HG02938 (cell line): ENCODE data around the gene ENTPD6.

Experiments used
- ATAC-seq: cut with Tn5 transposase; IDR thresholded peaks from one replicate; pipeline ENCODE4 v1.9.1; 2021; ENCODE audit warnings: mild to moderate bottlenecking, moderate library complexity; ENCODE audit not compliant: unreplicated experiment

Gene ENTPD6

DNA sequence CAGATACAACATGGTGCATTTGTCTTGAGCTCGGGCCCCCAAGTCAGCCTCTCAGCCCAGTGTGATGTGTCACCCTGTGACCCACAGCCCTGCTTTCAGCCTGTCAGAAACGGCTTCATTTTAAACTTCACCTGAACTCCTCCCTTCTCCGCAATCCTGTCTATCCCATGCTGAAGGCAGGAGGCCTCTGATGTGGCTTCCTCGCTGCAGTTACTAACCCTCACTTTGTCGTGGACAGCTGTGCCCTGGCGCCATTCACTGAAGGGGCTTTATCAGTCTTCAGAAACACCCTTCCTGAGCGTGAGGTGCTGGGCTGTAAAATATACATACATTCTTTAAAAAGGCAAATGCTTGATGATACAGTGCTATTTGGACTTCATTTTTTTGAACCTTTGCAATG, 7.9 kb upstream of the ENTPD6 start:
- ATAC-seq, result no peak

DNA sequence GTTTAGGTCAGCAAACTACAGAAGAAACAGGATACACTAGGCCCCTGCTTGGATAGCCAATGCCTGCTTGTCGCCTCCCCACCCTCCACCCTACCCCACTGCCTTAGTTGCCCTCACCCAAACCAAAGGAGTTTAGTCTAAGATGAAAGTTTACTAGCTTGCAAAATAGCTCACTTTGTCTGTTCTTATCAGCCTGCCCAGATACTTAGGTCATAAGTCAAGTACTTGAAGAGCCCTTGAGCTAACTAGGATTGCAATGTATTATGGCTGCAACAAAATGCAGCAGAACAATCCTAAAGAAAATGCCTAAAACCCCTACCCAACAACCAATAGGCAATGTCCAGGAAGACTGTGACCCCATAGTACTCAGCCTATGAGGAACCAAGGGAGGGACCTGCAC, 7.3 kb upstream of the ENTPD6 start:
- ATAC-seq, result no peak

DNA sequence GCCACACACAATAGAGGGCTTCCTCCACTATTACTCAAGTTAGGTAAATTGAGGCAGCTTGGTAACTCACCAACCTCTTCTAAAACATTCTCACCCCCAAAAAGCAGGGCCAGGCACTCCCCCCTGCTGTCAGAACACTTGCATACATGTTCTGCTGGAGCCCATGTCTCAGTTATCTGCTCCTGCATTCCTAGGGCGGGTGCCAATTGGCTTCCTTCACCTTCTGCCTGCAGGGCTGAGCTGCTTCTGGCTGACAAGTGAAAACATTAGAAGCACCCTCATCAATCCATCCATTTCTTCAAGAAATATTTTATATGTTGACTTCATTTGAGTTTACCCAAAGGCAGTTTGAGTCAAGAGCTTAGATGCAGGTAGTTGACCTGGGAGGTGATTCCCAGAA, 4.5 kb upstream of the ENTPD6 start:
- ATAC-seq, result no peak

DNA sequence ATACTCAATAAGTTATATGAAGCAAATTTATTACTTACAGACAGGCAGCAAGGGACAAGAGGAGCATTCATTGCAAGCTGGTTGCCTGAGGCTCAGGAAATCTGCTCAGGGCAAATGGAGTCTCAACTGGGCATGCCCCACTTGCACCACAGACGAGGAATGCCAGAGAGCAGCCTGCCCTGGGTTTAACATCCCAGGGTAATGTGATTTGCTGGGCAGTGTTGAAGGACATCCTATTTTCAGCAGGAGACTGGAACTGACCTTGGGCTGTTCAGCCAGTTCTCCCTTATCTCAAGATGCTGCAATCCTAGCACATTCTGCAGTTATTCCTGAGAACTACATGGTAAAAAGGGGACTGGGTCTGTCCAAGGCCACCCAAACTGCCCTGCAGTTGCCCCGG, 3.8 kb upstream of the ENTPD6 start:
- no peak for ATAC-seq

DNA sequence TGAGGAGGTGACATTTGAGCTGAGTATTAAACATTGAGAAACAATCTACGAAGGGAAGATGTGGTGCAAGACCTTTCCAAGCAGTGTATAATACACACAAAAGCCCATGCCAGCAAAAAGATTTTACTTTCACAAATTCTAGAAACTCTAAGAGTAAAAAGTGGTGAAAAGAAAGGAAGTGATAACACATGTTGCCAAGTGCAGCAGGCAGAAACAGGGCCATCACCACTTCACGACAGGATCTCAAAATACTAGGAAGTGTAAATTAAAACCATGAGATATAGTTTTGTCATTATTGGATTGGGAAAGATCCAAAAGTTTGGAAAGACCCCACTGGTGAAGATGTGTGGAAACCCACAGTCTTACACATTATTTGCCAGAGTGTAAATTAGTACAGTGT, 1.7 kb upstream of the ENTPD6 start:
- ATAC-seq, result no peak

DNA sequence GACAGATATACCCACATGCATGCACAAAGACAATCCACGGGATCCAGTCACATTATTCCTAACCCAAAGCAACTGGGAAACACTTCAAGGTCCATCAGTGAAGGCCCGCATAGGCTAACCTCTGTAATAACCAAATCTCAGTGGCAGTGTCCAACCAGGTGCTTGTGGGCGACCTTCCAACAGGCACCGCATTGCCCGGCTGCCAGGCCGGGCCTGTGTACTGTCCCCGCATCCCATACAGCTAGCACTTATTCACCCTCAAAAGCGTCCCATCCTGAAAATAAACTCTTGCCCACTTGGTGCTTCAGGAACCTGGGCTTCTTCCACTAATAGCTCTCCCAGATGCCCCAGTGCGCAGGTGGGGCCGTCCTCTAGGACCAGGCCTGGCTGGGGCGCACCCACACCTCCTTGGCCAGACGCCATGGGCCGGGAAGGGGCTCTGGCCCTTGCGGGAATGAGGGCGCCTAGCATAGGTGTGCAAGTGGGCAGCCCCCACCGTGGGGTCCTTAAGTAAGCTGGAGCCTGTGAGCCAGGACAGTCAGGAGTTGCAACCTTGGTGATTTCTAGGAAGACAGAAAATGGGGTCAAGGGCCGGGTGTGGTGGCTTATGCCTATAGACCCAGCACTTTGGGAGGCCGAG, 1.1 kb upstream of the ENTPD6 start:
- no peak for ATAC-seq

DNA sequence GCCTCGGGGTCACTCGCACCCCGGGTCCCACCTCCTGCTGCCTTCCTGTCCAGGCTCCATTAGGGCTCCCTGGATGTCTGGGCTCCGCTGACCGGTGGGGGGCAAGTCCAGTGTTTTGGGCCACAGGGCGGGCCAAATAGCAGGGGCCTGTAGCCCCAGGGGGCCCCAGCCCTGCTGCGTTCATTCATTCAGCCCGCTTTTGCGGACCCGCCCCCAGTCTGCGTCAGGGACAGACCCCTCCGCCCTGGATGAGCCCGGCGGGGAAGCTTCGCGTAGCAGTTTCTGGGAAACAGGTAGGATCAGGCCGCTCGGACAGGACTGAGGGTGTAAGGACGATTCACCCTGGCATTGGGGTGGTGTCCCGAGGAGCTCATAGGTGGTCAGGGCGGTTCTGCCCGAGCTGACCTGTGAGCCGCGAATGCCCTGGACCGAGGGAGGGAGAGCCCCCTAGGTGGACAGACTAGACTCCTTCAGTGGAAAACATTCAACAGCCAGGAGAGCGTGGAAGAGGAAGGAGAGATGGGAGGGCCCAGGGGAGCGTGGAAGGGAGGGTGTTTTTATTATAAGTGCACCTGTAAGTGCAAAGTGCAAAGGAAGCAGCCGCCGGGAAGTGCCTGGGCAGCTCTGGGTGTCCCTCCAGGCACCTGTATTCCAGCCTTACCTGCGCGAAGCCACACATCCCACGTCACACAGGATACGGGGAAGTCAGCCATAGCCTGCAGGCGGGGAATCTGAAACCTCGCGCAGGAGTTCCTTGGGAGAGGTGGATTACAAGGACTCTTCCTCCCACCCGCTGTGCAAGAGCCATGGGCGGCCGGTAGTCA, 662 bp downstream of the ENTPD6 start:
- peak; percentile 23 for ATAC-seq

DNA sequence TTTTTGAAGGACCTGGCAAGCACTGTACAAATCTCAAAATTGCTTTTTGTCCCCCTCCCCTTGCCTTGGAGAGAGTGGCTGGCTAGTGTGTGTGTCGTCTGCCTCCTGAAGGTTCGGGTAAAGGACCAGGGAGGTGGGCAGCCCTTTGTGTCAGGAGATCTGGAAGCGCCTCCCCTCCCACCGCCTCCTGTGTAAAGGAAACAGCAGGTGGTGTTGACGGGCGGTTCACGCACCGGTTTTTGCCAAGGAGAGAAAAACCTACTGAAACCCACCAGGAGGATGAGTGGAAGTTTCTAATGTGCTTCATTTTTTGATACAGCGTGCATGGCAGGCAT, 1.2 kb downstream of the ENTPD6 start:
- ATAC-seq, result no peak

DNA sequence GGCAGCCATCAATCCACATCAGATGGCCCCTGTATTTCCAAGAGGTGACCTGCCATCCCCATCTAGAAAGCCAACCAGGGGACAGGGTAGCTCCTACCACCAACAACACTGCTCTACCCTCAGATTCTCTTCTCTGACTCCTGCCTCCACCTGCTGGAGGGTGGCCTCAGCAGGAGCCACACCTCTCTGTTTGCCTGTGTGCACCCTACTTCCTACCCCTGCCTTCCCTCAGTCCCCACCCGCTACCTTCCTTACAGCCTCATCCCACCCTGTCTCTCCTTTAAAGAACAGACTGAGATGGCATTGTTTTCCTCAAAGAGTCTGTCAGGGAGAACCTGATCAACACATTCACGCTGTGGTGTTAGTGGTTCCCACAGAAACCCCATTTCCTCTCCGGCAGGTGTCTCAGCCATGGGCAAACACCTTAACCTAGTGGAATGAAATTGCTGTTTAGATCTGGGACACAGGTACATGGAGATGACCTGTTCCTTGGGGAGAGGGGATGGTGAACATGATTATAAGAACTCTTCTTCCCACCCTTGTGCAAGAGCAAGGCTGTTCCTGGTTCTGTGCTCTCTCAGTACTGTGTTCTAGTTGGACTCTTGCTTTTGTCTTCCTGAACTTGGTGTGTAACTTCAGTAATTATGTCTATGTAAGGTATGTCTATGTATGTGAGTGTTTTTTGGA, 1.8 kb downstream of the ENTPD6 start:
- no peak for ATAC-seq

DNA sequence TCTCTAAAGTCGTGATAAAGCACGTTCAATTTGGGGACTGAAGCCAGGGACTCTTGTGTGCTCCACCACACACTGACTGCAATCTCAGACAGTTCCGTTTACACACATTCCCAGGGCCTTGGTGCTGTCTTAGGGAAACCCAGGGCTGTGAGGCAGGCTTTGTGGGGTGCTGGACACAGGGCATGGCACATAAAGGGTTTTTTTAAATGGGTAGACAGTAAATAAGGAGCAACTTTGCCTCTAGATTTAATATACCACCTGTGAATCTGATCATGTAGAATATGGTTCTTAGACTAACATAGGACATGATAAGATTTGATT, 2.3 kb downstream of the ENTPD6 start:
- ATAC-seq, result no peak

DNA sequence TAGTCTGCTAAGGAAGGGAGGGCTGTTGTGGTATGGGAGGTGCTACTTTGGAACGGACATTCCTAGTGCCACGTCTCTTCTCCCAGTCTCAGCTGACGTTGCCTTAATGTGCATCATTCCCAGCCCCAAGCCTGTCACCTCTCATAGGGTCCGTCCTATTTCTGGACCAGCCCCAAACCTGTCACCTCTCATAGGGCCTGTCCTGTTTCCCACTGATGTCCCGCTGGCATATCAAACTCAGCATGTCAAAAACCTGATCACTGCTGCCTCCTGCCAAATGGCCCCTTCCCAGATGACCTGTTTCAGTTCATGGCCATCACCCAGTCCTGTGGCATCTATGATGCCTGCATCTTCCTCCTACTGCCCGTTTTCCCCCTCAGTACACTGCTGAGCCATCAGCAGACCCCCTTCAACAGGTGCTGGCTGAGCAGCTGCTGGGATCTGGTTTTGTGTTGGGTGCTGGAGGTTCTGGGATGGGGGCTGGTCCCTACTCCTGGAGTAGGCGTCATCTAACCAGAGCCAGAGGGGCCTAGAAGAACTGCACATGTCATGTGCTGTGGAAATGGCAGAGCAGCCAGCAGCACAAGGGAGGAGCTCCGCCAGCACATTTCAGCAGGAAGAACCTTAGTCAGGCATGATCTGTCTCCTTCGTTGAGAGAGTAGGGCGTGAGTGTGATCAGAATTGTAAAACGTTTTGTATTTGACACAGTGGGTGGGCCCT, 3.3 kb downstream of the ENTPD6 start:
- ATAC-seq, result no peak

DNA sequence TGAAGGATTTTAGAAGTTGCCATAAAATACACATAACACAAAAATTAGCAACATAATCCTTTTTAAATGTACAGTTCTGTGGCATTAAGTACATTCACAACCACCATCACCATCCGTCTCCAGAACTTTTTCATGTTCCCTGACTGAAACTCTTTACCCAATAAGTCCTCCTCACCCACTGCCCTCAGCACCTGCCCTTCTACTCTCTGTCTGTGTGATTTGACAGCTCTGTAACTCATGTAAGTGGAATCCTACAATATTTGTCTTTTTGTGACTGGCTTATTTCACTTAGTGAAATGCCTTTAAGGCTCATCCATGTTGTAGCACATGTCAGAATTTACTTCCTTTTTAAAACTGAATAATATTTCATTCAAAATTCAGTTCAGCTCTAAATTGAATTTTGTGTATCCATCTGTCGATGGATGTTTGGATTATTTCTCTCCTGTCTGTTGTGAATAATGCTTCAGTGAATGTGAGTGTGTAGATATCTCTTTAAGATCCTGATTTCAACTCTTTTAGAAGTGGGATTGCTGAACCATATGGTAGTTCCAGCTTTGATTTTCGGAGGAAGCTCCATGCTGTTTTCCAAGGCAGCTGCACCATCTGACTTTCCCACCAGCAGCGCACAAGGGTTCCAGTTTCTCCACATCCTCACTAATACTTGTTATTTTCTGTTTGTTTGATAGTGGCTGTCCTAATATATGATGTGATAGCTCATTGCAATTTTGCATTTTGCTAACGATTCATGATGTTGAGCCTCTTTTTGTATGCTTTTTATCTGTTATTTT, 4.2 kb downstream of the ENTPD6 start:
- ATAC-seq, result no peak

DNA sequence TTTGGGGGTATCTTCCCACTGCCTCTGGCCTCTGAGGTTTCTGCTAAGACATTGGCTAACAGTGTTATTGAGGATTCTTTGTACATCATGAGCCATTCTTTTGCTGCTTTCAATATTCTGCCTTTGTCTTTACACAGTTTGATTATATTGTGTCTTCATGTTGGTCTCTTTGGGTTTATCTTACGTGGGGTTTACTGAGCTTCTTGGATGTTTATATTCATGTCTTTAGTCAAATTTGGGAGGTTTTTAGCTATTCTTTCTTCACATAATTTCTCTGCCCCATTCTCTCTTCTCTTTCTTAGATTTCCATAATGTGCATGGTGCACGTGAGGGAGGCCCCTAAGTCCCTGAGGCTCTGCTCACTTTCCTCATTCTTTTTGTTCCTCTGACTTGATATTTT, 7.6 kb downstream of the ENTPD6 start:
- no peak for ATAC-seq

DNA sequence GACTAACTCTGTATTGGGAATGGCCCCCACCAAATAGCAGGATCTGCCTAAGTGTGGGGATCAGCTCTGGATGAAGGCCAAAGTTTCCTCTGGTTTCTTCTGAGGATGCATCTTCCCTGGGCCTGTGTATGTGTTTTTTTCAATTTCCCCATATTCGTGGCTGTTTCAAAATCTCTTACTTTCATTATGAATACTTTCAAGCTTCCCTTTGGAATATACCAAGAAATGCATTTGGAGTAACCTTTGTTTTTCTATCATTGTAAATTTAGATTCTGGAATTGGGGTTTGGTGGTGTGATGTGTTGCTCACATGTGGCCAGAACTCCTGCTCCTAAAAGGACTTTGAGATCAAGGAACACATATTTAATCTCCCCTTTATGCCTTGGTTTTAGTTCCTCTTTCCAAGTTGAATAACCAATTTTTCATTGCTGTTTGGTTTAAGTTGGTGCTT, 8.4 kb downstream of the ENTPD6 start:
- no peak for ATAC-seq

DNA sequence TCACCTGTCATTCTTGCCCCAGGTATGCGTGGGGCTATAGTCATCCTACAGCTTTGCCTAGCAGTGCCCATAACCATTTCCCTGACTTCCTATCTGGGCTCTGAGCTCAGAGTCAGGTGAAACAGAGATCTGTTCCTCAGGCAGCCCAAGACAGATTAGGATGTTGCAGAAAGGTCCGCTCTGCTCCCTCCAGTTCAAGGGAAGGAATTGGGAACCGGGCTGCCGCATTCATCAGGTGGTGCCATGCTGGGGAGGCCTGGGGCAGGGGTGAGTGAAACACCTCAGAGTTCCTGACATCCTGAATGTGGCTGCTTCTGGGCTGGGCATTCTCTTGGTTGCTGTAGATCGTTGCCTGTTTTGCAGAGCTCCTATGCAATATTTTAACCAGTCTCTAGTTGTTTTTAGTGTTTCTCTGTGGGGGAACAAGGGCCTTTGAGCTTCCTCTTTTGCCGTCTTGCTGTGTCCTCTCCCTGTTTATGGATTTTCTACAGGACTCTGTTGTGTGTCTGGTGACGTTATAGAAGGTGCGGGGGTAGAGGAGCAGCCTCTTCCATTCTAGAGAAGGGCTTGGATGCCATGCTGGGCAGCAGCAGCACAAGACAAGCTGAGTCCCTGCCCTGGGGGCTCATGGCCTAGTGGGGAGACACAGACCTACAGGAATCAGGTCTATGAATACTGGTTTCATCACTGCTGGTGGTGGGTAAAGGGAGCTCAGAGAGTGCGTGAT, 9.2 kb downstream of the ENTPD6 start:
- ATAC-seq, result no peak

DNA sequence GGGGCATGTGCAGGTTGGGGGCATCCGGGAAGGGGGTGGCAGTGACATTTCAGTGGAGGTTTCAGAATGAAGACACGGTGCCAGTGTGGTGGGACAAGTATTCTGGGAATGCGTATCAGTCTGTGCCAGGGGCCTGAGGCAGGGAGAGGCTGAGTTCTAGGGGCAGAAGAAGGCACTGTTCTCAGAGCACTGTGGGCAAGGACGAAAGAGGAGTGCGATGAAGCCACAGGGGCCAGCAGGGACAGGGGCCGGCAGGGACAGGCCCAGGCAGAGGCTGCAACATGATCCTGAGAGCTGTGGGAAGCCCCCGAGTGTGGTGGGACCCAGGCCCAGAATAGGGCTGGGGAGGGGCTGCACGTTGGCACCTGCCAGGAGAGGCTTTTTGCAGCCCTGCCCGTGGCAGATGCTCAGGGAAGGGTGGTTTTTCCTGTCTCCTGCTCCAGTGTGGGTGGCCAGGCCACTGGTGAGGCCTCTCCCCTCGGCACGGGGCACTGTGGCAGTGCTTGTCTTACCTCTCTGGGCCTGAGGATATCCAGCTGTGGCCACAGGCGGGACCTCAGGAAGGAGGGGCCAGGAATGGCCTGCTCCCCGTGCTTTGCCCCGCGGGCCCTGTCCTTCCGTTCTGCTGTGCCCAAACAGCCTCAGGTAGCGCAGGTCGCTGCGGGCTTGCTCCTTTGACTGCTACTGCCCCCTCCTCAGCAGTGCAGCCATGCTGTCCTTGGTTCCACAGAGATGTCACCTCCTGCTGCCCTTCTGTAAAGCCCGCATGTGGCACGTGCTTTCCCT, 10.0 kb downstream of the ENTPD6 start:
- ATAC-seq, result no peak

DNA sequence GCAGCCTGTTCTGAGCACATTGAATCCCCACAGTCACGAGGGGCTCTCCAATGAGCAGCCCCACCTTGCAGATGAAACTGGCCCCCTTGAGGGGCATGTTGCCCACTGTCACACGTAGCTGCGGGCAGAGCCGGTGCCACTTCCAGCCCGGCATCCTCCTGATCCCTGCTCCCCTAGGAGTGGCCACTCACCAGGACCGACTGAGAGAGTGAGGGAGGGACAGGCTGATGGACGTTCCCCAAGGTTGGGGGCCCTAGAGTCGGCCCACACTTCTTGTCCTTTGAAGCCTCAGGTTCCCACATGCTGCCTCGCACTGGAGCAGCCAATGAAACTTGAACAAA, 10.5 kb downstream of the ENTPD6 start:
- ATAC-seq, result no peak

DNA sequence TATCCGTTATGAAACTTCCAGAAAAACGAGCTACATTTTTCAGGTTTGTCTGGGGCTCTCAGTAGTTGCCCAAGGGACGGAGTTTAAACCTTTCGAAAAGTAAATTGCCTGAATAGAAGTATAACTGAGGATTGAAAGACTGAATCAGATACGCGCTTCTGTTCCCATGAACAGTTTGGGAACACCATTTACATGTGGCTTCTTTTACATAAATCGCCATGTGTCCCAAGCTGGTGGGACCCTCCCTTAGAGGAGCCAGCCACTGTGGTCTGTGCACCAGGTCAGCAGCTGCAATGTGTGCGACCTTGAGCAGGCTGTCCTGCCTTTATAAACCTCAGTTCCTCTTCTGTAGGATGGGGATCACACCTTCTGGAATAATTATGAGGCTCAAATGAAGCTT, 11.0 kb downstream of the ENTPD6 start:
- no peak for ATAC-seq

DNA sequence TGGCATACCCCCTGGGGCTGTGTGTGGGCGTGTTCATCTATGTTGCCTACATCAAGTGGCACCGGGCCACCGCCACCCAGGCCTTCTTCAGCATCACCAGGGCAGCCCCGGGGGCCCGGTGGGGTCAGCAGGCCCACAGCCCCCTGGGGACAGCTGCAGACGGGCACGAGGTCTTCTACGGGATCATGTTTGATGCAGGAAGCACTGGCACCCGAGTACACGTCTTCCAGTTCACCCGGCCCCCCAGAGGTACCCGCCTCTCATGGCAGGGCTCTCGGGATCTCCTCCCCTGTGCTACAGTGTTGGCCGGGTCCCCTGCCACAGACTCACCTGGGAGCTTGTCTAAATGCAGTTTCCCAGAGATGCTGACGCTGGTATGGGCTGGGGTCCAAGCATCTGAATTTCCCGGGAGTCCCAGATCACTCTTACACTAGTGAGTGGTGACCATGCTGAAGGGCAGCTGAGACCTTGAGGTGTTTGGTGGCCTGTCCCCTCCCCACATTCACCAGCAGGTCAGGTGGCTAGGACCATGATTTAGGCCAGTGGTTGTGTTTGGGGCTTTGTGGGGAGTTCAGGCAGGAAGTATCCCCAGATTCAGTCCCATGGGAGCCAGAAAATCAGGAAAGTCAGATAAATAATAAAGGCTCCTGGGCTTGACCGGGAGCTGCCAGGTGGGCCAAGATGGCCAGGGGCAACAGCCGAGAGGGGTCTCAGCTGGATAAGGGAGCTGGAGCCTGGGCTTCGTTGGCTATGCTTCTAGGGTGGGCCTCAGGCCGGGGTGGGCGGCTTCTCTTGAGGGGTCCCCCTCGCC, 11.8 kb downstream of the ENTPD6 start:
- no peak for ATAC-seq
